PC-9 (cell line): ENCODE results near the gene UGT1A3. TPM values are rescaled to one million over a fixed set of nuclear protein-coding genes. Genes with fewer than 3 reads are reported as not detected.

ENCODE experiments used
- BruUV-seq: library from RNA; stranded (reverse); fragments of 400-500 nt; replicated peaks from 2 replicates; lab custom pipeline; 2021; lab: Mats Ljungman, UMichigan
- CTCF ChIA-PET: fragments of 300-600 bp; sonication (Branson Sonifier 250); formaldehyde crosslinking; loops from one replicate; lab custom pipeline; 2022; ENCODE audit warnings: antibody characterized with exemption; lab: Charles Lee
- POLR2A ChIA-PET: fragments of 300-600 bp; sonication (Branson Sonifier 250); formaldehyde crosslinking; loops from one replicate; lab custom pipeline; 2022; ENCODE audit warnings: antibody characterized with exemption; ENCODE audit not compliant: unreplicated experiment; lab: Charles Lee
- DNase-seq, 2 experiments: peaks; one replicate each; pipeline versions ENCODE4 v3.0.0 to v3.0.0-alpha.2; 2015 to 2022; ENCODE audit warnings: mixed read lengths in 1 of 2
- H2AFZ ChIP-seq: fragments of 200-600 bp; sonication (generic); 2 replicates; pipeline ENCODE4 v1.8.1; 2017; ENCODE audit warnings: antibody characterized with exemption
- H3F3A ChIP-seq: fragments of 200-600 bp; sonication (generic); 2 replicates; pipeline ENCODE4 v1.8.1; 2017; ENCODE audit warnings: antibody characterized with exemption, mild to moderate bottlenecking, low read depth; ENCODE audit not compliant: insufficient read depth
- H3K27ac ChIP-seq: fragments of 200-600 bp; sonication (generic); 2 replicates; pipeline ENCODE4 v1.6.1; 2016; ENCODE audit warnings: mixed run types
- H3K27me3 ChIP-seq: fragments of 200-600 bp; sonication (generic); 2 replicates; pipeline ENCODE4 v1.6.1; 2016; ENCODE audit warnings: low read depth, mixed run types; ENCODE audit not compliant: insufficient read depth
- H3K36me3 ChIP-seq: fragments of 200-600 bp; sonication (generic); 2 replicates; pipeline ENCODE4 v1.6.1; 2016; ENCODE audit warnings: low read depth, mixed run types
- H3K4me1 ChIP-seq: fragments of 200-600 bp; sonication (generic); replicated peaks from 2 replicates; pipeline ENCODE4 v1.6.1; 2016; ENCODE audit warnings: mixed run types; ENCODE audit not compliant: insufficient read depth
- H3K4me2 ChIP-seq: fragments of 200-600 bp; sonication (generic); 2 replicates; pipeline ENCODE4 v1.6.1; 2017; ENCODE audit warnings: mixed run types
- H3K4me3 ChIP-seq: fragments of 200-600 bp; sonication (generic); 2 replicates; pipeline ENCODE4 v1.6.1; 2016; ENCODE audit warnings: mixed run types
- H3K79me2 ChIP-seq: fragments of 200-600 bp; sonication (generic); 2 replicates; pipeline ENCODE4 v1.6.1; 2017; ENCODE audit warnings: low read depth, mixed run types
- H3K9me2 ChIP-seq: fragments of 200-600 bp; sonication (generic); 2 replicates; pipeline ENCODE4 v1.8.1; 2017; ENCODE audit warnings: mild to moderate bottlenecking; ENCODE audit not compliant: insufficient read depth
- H3K9me3 ChIP-seq: fragments of 200-600 bp; sonication (generic); 2 replicates; pipeline ENCODE4 v1.8.1; 2016; ENCODE audit warnings: low read depth; ENCODE audit not compliant: insufficient read depth
- H4K20me1 ChIP-seq: fragments of 200-600 bp; sonication (generic); 2 replicates; pipeline ENCODE4 v1.8.1; 2017; ENCODE audit not compliant: insufficient read depth
- EZH2 ChIP-seq: fragments of 200-600 bp; sonication (generic); IDR thresholded peaks from 2 replicates; pipeline ENCODE4 v1.8.0; 2017; ENCODE audit warnings: antibody characterized with exemption, low read depth
- intact Hi-C: fragments of 100-400 bp; cut with micrococcal nuclease; formaldehyde crosslinking; loops from one replicate; pipeline ENCODE4 v1.10.0; 2022; ENCODE audit not compliant: unreplicated experiment
- total RNA-seq: library from RNA; stranded (reverse); gene quantifications from 2 replicates; pipeline ENCODE4 v1.2.3, GENCODE V29; 2021
- TF ChIP-seq, protein P1 (sequence below): fragments of 200-600 bp; sonication (generic); conservative IDR thresholded peaks from 2 replicates; pipeline ENCODE4 v1.6.1; 2017; ENCODE audit warnings: mixed run types, antibody characterized with exemption, mild to moderate bottlenecking, moderate library complexity

The UGT1A3 gene
- total RNA-seq, 1 experiment from 2014 or later: 67.1 TPM

DNA sequence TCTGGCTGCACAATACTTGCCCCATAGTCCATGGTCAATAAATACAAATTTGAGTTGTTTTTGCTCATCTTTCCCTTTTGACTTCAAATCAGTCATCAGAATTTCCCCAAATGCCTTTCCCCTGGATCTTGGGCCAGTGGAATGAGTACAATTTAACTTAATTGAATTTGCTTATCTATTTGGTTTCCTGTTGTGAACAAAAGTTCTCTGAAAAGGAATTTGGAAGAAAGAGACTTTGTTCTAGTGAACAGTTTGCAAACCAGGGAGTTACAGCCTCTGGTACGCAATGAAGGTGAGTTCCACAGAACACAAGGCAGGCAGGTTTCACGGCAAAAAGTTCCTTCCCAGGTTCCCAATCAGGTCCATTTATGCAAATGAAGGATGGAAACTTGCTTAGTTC, 30.0 kb downstream of the UGT1A3 start:
- POLR2A ChIA-PET: no interaction called here
- intact Hi-C loops: no loop called here
- BruUV-seq: no TSS peak
- peaks cover 60% of the 10 kb centered on the region for H4K20me1 ChIP-seq
- H3F3A ChIP-seq: peaks cover 73% of the 10 kb centered on the region
- H3K79me2 ChIP-seq: peaks cover 92% of the 10 kb centered on the region
- H2AFZ ChIP-seq: no peak overlapping the region
- CTCF ChIA-PET: interaction anchor here (0.6 kb wide), 1 partner anchor 65 kb away, joined by 3 read pairs; no protein-coding TSS in a partner anchor
- H3K27me3 ChIP-seq: no peaks in the 10 kb centered on the region
- no peak for DNase-seq
- no peaks in the 10 kb centered on the region for H3K9me2 ChIP-seq
- no peaks in the 10 kb centered on the region for H3K9me3 ChIP-seq
- TF ChIP-seq EZH2: no peak
- TF ChIP-seq, protein P1, sequence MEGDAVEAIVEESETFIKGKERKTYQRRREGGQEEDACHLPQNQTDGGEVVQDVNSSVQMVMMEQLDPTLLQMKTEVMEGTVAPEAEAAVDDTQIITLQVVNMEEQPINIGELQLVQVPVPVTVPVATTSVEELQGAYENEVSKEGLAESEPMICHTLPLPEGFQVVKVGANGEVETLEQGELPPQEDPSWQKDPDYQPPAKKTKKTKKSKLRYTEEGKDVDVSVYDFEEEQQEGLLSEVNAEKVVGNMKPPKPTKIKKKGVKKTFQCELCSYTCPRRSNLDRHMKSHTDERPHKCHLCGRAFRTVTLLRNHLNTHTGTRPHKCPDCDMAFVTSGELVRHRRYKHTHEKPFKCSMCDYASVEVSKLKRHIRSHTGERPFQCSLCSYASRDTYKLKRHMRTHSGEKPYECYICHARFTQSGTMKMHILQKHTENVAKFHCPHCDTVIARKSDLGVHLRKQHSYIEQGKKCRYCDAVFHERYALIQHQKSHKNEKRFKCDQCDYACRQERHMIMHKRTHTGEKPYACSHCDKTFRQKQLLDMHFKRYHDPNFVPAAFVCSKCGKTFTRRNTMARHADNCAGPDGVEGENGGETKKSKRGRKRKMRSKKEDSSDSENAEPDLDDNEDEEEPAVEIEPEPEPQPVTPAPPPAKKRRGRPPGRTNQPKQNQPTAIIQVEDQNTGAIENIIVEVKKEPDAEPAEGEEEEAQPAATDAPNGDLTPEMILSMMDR: no peak
- peaks cover 11% of the 10 kb centered on the region; the same call in 1 of the 2 replicates for H3K4me1 ChIP-seq
- H3K36me3 ChIP-seq: peaks cover 69% of the 10 kb centered on the region
- H3K4me3 ChIP-seq: no peak overlapping the region
- no peak overlapping the region; the same call in 1 of the 2 replicates for H3K27ac ChIP-seq
- no peak overlapping the region for H3K4me2 ChIP-seq

DNA sequence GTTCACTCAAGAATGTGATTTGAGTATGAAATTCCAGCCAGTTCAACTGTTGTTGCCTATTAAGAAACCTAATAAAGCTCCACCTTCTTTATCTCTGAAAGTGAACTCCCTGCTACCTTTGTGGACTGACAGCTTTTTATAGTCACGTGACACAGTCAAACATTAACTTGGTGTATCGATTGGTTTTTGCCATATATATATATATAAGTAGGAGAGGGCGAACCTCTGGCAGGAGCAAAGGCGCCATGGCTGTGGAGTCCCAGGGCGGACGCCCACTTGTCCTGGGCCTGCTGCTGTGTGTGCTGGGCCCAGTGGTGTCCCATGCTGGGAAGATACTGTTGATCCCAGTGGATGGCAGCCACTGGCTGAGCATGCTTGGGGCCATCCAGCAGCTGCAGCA, 31.2 kb downstream of the UGT1A3 start, which contains the start of gene UGT1A1:
Gene UGT1A1, plus strand, starts transcription at position 228 of the 400 bp plus-strand sequence. Its CDS starts 18 bp downstream, at position 246.
- Histone ChIP-seq H3K9me3 (no peaks in the 10 kb centered on the region), H3K27me3 (no peaks in the 10 kb centered on the region), H3K79me2 (peaks cover 93% of the 10 kb centered on the region), H3K4me1 (peaks cover 11% of the 10 kb centered on the region; the same call in 1 of the 2 replicates), H4K20me1 (peaks cover 64% of the 10 kb centered on the region), H3K4me2 (no peak within 1 kb of the TSS), H3F3A (peaks cover 74% of the 10 kb centered on the region), H3K9me2 (no peaks in the 10 kb centered on the region), H3K4me3 (no peak within 1 kb of the TSS), H2AFZ (no peak within 1 kb of the TSS), H3K36me3 (peaks cover 60% of the 10 kb centered on the region), H3K27ac (0 out of 2 replicates have a peak within 1 kb of the TSS, but pooled peaks have one; percentile 10)
- intact Hi-C loops: no loop called here
- CTCF ChIA-PET: no interaction called here
- POLR2A ChIA-PET: no interaction called here
- no peak for TF ChIP-seq EZH2
- TF ChIP-seq, protein P1: no peak
- no TSS peak for BruUV-seq
- no peak for DNase-seq

DNA sequence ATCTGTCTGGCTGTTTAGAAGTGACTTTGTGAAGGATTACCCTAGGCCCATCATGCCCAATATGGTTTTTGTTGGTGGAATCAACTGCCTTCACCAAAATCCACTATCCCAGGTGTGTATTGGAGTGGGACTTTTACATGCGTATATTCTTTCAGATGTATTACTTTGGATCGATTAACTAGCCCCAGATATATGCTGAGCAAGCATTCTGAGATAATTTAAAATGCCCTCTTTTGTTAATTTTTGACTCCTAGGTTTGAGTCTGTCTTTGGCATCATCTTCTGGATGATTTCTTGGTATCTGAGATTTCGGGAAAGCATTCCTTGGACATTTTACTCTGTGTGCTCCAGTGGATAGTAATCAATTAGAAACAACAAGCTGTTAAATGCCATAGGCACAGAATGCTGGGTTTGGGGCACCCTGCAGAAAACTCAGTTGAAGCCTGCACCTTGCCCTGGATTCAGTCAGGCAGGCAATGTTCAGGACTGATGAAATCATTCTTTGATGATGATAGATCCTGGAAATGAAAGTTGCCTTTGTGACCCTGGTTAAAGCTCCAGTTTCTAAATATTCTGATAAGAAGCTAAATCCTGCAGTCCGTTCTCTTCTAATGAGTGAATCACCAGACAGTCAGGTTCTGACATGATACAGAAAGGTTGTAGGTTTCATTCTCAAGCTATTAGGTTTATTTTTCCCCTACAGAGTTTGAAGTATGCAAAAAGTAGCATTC, 32.4 kb downstream of the UGT1A3 start:
- TSS peak; percentile 1 for BruUV-seq
- TF ChIP-seq EZH2: no peak
- TF ChIP-seq, protein P1: no peak
- no peak overlapping the region for H2AFZ ChIP-seq
- H3K4me3 ChIP-seq: no peak overlapping the region
- 0 out of 2 replicates have a peak overlapping the region, but pooled peaks have one; percentile 10 for H3K27ac ChIP-seq
- H3K27me3 ChIP-seq: no peaks in the 10 kb centered on the region
- intact Hi-C loops: no loop called here
- ChIA-PET POLR2A (interaction anchor here (0.9 kb wide), 1 partner anchor 10 kb away, joined by 7 read pairs; no protein-coding TSS in a partner anchor), CTCF (no interaction called here)
- H3K79me2 ChIP-seq: peaks cover 92% of the 10 kb centered on the region
- H4K20me1 ChIP-seq: peaks cover 73% of the 10 kb centered on the region
- peaks cover 56% of the 10 kb centered on the region for H3K36me3 ChIP-seq
- H3K9me2 ChIP-seq: no peaks in the 10 kb centered on the region
- no peak for DNase-seq
- H3F3A ChIP-seq: peaks cover 77% of the 10 kb centered on the region
- peaks cover 11% of the 10 kb centered on the region; the same call in 1 of the 2 replicates for H3K4me1 ChIP-seq
- H3K9me3 ChIP-seq: no peaks in the 10 kb centered on the region
- H3K4me2 ChIP-seq: no peak overlapping the region
